Right lobe of liver (tissue), 6 donors: Measurements from ENCODE around the gene SHQ1. TPM values are rescaled to one million over a fixed set of nuclear protein-coding genes. Genes with fewer than 3 reads are reported as not detected.

Source experiments
- ATAC-seq, 4 donors: fragments of 200-7000 bp; cut with Tn5 transposase; one replicate each; pipeline ENCODE4 v1.9.1; 2020; ENCODE audit warnings: mild to moderate bottlenecking in 4 of 4, moderate library complexity in 4 of 4
- DNase-seq, 3 donors: peaks; one replicate each; pipeline ENCODE4 v3.0.0-alpha.2; 2020
- H3K27ac ChIP-seq, 3 donors: fragments of 200-600 bp; one replicate each; pipeline ENCODE4 v1.8.0; 2022
- H3K27me3 ChIP-seq, 2 donors: fragments of 200-600 bp; one replicate each; pipeline ENCODE4 v1.8.0; 2022
- H3K36me3 ChIP-seq, 4 donors: fragments of 200-600 bp; sonication (generic) in 1 of 4; one replicate each; pipeline versions ENCODE4 v1.5.1 to v1.8.0; 2017 to 2022; ENCODE audit warnings: control low read depth in 1 of 4
- H3K4me1 ChIP-seq, 4 donors: fragments of 200-600 bp; sonication (generic) in 1 of 4; one replicate each; pipeline versions ENCODE4 v1.5.1 to v1.8.0; 2017 to 2022; ENCODE audit warnings: control low read depth in 1 of 4
- H3K4me3 ChIP-seq, 3 donors: fragments of 200-600 bp; one replicate each; pipeline ENCODE4 v1.8.0; 2022
- H3K9me3 ChIP-seq, 4 donors: fragments of 200-600 bp; sonication (generic) in 1 of 4; one replicate each; pipeline versions ENCODE4 v1.5.1 to v1.8.0; 2017 to 2022; ENCODE audit warnings: control low read depth in 1 of 4
- CTCF ChIP-seq, 4 donors: fragments of 200-600 bp in 3 of 4; fragments of 450-650 bp in 1 of 4; IDR thresholded peaks; one replicate each; pipeline versions ENCODE4 v1.5.1 to v1.8.0; 2016 to 2022; ENCODE audit warnings: antibody characterized with exemption in 4 of 4, mild to moderate bottlenecking in 2 of 4
- POLR2A ChIP-seq: fragments of 450-650 bp; IDR thresholded peaks from one replicate; pipeline ENCODE4 v1.6.1; 2017; ENCODE audit warnings: antibody characterized with exemption, mild to moderate bottlenecking
- WGBS: methylation state at CpG from one replicate; pipeline ENCODE4 v1.1.6; 2018; ENCODE audit warnings: low coverage, low lambda C conversion rate; ENCODE audit not compliant: insufficient coverage; ENCODE audit errors: missing lambda C conversion rate; 5-methylcytosine and 5-hydroxymethylcytosine counted together
- intact Hi-C, 2 donors: fragments of 100-400 bp; cut with DNase I; formaldehyde crosslinking; loops; one replicate each; pipeline versions ENCODE4 v1.11.2 to v1.14.1; 2022
- total RNA-seq, 6 experiments: library from RNA; depleted of rRNA in 2 of 6; stranded (reverse); fragments of >200 nt in 2 of 6; fragmentation: NEBNext Ultra II Directional in 3 of 6; extraction: Animal tissue kit (Norgen Biotek cat#: 25700) in 3 of 6; gene quantifications; one replicate each; pipeline versions ENCODE4 v1.1.0 to v1.2.4, GENCODE V29; 2016 to 2023
- donor health status: DM: no; HTN: yes; CAD: no.
- donor health status: DM: no; HTN: no; CAD: no.
- donor health status: DM: no; HTN: no; CAD: no.
- donor health status: DM: no; HTN: yes; CAD: no.
- donor health status: DM: no; HTN: yes; CAD: no.

The SHQ1 gene
- total RNA-seq, 6 experiments from 2014 or later: 5.1 to 9.9 (median 7.9) TPM

- Histone ChIP-seq H3K27ac (no peak overlapping the region), H3K4me3 (no peak overlapping the region), H3K36me3 (no peaks in the 10 kb centered on the region), H3K9me3 (no peaks in the 10 kb centered on the region), H3K4me1 (no peaks in the 10 kb centered on the region), H3K27me3 (no peaks in the 10 kb centered on the region)
- no peak for TF ChIP-seq POLR2A
- no peak for TF ChIP-seq CTCF (IDR thresholded peaks at IDR 0.05)
- intact Hi-C loops: no loop called here
- WGBS: 87% methylated on average over 5 of the region's 8 CpGs
- ATAC-seq: no peak
- DNase-seq: no peak
These were observed 84.3 kb downstream of the SHQ1 start for GRCh38 chr3:72763751-72764440.

- 95% methylated on average over 2 of the region's 3 CpGs for WGBS
- no peak overlapping the region for H3K4me3 ChIP-seq
- H3K36me3 ChIP-seq: no peaks in the 10 kb centered on the region
- H3K27me3 ChIP-seq: no peaks in the 10 kb centered on the region
- H3K27ac ChIP-seq: no peak overlapping the region
- no peaks in the 10 kb centered on the region for H3K4me1 ChIP-seq
- intact Hi-C loops: no loop called here
- DNase-seq (no peak), ATAC-seq (no peak)
- H3K9me3 ChIP-seq: no peaks in the 10 kb centered on the region
- no peak for TF ChIP-seq CTCF (IDR thresholded peaks at IDR 0.05)
- TF ChIP-seq POLR2A: no peak
These were observed 86.8 kb downstream of the SHQ1 start for GRCh38 chr3:72761410-72761809.

- DNase-seq (no peak), ATAC-seq (no peak)
- Histone ChIP-seq H3K4me1 (no peaks in the 10 kb centered on the region), H3K36me3 (no peaks in the 10 kb centered on the region), H3K9me3 (no peaks in the 10 kb centered on the region), H3K4me3 (no peak overlapping the region), H3K27me3 (no peaks in the 10 kb centered on the region), H3K27ac (no peak overlapping the region)
- TF ChIP-seq CTCF (IDR thresholded peaks at IDR 0.05): no peak
- TF ChIP-seq POLR2A: no peak
- intact Hi-C loops: no loop called here
- WGBS: 79% methylated on average over 3 of the region's 3 CpGs
These were observed 88.0 kb downstream of the SHQ1 start for GRCh38 chr3:72760225-72760624.

- Histone ChIP-seq H3K36me3 (no peaks in the 10 kb centered on the region), H3K27ac (no peak overlapping the region), H3K4me3 (no peak overlapping the region), H3K27me3 (no peaks in the 10 kb centered on the region), H3K4me1 (peaks cover 0 to 4% (median 0%) of the 10 kb centered on the region in 4 donors), H3K9me3 (no peaks in the 10 kb centered on the region)
- ATAC-seq (peak; percentile 52 to 76 (median 56)), DNase-seq (no peak)
- TF ChIP-seq CTCF (IDR thresholded peaks at IDR 0.05) (no peak), POLR2A (no peak)
- WGBS: 54% methylated on average over 2 of the region's 3 CpGs
- intact Hi-C loops: no loop called here
These were observed 91.3 kb downstream of the SHQ1 start for GRCh38 chr3:72756900-72757299.
